Bone marrow (tissue), 2 donors: ENCODE measurements around the gene TNN.
"Not testable (repeated sequence)": the region's sequence is repeated elsewhere in the genome, so short reads cannot be mapped to it uniquely, and the experiment has no call there.

Source experiments
- DNase-seq, 2 donors: peaks; one replicate each; lab custom pipeline; 2025; lab: John Stamatoyannopoulos, UW

TNN gene

DNA sequence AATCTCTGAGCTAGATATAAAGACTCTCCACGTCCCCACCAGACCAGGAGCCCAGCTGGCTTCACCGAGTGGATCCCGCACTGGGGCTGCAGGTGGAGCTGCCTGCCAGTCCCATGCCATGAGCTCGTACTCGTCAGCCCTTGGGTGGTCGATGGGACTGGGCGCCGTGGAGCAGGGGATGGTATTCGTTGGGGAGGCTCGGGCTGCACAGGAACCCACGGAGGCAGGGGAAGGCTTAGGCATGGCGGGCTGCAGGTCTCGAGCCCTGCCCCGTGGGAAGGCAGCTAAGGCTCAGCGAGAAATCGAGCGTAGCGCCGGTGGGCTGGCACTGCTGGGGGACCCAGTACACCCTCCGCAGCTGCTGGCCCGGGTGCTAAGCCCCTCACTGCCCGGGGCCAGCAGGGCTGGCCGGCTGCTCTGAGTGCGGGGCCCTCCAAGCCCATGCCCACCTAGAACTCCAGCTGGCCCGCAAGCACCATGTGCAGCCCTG is 40.7 kb downstream of the TNN start:
- DNase-seq = not testable (repeated sequence)

GRCh38 chr1:175114996-175115395 is 47.4 kb downstream of the TNN start:
- no peak for DNase-seq

GRCh38 chr1:175116210-175116798 is 48.7 kb downstream of the TNN start:
- DNase-seq = no peak

GRCh38 chr1:175116903-175117302 is 49.3 kb downstream of the TNN start:
- DNase-seq = no peak

GRCh38 chr1:175118375-175119367 is 51.0 kb downstream of the TNN start:
- DNase-seq = no peak

DNA sequence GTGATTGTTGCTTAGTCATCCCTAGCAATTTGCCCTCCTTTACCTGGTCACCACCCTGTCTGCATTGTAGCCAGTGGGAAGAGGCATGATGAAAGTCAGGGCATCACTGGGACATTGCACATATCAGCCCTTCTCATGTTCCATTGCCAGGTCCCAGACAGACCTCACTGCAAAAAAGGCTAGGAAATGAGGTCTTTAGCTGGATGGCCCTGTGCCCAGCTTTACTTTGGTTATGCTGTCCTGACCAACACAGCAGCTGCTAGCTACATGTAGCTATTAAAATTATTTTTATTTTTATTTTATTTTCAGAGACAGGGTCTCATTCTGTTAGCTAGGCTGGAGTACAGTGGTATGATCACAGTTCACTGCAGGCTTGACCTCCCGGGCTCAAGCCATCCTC is 52.9 kb downstream of the TNN start:
- no peak for DNase-seq

DNA sequence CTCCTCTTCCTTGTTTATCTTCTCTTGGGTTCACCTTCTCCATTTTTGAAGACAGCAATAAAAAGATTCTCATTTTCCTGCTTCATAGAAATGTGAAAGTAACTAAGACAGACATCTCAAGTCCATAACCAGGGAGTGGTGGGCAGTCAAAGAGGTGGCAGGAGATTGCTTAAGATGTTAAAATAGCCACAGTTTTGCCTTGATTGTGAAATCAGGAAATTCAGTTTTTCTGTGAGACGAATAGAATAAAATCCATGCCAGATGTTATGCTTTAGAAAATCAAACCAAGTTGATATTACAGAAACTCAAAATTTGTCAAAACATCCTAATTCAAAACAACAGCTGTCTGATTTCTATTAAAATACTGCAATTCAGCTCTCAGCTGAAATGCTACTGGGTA is 57.2 kb downstream of the TNN start:
- DNase-seq = no peak

GRCh38 chr1:175126347-175126746 is 58.7 kb downstream of the TNN start:
- DNase-seq = no peak

GRCh38 chr1:175127565-175127964 is 59.9 kb downstream of the TNN start:
- no peak for DNase-seq

GRCh38 chr1:175128523-175128922 is 60.9 kb downstream of the TNN start:
- no peak for DNase-seq

DNA sequence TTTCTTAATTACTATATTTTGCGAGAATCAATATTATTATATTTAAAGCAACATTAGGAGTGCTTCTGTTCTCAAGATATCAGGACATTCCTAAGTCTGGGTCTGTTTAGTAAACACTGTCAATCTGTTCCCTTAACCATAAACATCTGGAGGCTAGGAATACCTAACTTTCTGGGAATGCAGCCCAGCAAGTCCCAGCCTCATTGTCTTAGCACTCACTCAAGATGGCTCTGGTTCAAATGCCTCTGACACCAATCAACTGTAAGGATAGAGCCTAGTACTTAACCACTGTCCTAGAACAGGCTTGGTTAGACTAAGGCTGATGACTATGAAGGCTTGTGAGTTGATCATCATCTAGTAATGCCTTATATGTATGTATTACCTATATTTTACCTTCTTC is 61.5 kb downstream of the TNN start:
- no peak for DNase-seq

- no peak for DNase-seq
Observed at GRCh38 chr1:175129644-175129996, 62.0 kb downstream of the TNN start.

DNA sequence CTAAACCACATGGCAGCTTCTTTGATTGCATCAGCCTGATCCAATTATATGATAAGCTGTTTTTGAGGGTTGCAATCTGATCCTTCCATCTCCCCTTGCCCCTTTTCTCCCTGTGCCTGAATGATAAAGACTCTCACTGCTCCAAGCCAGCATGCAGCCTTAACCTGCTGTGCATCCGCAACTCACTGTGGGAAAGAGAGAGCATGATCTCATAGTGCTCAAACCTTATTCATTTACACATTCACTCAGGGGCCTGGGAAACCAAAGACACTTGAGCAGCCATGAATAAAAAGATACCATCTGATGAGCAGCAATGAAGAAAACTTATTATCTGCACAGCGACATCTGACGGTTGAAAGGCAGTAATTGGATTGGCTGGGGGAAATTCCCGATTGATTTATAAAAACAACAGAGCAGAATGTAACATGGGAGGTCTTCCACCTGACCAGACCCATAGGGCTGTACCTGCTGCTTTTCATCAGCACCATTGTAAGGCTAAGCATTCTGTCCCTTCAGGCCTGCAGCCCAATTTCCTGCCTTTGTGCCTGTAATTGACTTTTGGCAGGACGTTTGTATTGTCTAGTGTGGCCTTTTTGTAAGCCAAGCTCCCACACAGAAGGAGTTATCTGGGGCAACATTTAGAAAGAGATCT is 62.5 kb downstream of the TNN start:
- no peak for DNase-seq

DNA sequence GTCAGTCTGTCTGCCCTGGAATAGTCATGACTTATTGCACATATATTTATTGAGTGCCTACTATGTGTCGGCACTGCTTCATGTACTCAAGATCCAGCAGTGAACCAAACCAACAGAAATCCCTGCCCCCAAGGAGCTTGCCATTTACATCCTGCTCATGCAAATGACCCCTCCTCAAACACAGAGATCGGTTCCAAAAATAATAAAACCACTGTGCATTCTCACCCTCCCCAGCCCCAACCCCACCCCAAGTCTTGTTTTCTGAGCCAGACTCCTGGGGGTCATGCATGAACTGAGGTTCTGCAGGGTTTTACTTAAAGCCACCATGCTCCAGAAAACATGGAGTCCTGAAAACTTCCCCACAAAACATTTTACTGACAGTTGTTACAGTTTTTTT is 63.0 kb downstream of the TNN start:
- no peak for DNase-seq

DNA sequence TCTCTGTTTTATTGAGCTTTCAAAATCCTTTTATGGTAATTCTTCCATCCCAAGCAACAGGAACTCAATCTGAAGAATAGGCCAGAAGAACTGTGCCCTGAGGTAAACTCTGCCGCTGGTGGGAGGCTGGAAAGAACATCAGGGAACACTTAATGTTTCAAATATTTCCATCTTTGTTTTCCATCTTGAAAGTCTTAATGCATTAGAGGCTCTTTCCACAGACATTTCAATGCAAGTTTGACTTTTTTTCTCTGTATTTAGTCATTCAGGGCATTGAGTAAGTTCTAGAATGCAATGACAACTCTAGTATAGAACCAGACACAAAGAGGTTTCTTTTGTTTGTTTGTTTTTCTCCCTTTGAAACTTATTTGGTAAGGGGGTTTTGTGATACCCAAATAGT is 63.5 kb downstream of the TNN start:
- no peak for DNase-seq

GRCh38 chr1:175132436-175132835 is 64.8 kb downstream of the TNN start:
- no peak for DNase-seq

- DNase-seq = no peak
Observed at GRCh38 chr1:175133673-175134435, 66.2 kb downstream of the TNN start.

GRCh38 chr1:175134500-175134899 is 66.9 kb downstream of the TNN start:
- DNase-seq = no peak

DNA sequence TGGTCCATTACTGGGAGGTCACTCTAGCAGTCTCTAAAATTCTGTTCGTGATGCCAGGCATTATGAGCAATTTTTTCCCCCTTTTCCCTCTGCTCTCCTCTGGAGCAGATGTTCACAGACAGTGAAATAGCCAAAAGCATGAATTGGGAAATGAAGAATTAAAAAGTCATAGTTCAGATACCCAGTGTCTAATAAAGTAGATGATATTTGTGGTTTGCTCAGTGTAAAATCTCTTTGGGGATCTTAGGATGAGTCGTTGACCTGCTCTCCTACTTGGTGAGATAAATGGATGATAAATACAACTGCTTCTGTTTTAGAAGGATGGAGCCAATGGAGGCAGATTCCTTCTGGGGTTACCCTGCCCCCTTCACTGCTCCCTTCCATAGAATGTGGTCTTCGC is 68.6 kb downstream of the TNN start:
- DNase-seq = no peak

- DNase-seq = no peak
Observed at GRCh38 chr1:175137369-175137768, 69.7 kb downstream of the TNN start.

DNA sequence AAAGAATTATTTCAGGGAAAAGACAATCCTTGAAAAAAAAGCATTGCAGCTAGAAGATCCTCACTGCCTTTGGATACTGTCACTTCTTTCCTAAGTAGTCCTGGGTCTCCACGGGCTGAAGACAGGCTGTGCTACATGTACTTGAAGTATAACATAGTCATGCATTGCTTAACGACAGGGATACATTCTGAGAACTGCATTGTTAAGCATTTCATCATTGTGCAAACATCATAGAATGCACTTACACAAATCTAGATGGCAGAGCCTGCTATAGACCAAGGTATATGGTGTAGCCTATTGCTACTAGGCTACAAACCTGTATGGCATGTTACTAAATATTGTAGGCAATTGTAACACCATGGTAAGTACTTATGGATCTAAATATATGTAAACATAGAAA is 70.9 kb downstream of the TNN start:
- no peak for DNase-seq

DNA sequence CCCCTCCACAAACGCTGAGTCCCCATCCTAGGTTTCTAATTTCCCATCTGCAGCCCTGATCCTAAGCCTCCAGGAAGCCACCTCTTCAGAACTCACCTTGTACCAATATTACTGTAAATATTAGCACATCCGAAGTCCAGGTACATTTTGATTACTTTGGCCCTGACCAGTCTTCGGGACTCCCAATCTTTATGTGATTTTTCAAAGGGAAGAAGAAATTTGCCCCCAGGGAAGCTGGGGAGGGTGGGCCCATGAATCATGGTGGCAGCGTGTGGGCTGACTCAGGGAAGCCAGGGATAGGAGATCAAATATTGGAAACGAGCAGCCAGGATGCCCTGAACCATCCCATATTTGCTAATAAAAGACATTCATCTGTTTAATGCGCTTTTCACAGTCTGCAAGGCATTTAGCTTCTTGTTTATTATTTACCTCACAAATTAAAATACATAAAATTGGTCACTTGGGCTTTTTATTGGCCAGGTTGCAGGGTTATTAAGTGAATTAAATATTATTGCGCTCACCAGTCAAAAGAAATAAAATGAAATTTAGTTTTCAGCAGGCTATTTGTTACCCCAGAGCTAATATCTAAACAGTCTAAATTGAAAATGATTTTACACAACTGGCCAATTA is 78.4 kb downstream of the TNN start:
- DNase-seq = no peak
